GM21619 (cell line): ENCODE measurements around the gene TMEM97.

ENCODE experiments used
- ATAC-seq: cut with Tn5 transposase; IDR thresholded peaks from one replicate; pipeline ENCODE4 v1.9.1; 2021; ENCODE audit not compliant: unreplicated experiment

Gene TMEM97

GRCh38 chr17:28315846-28316705 is 2.9 kb upstream of the TMEM97 start:
- ATAC-seq: no peak

- no peak for ATAC-seq
These were observed 1.7 kb upstream of the TMEM97 start for GRCh38 chr17:28317099-28317965.

GRCh38 chr17:28317966-28318758 is 838 bp upstream of the TMEM97 start:
- ATAC-seq: peak; percentile 4

GRCh38 chr17:28319598-28319935 is 567 bp downstream of the TMEM97 start:
- ATAC-seq: no peak

- ATAC-seq: no peak
These were observed 1.4 kb downstream of the TMEM97 start for GRCh38 chr17:28320215-28321061.

GRCh38 chr17:28324267-28324745 is 5.3 kb downstream of the TMEM97 start:
- no peak for ATAC-seq

GRCh38 chr17:28324781-28325180 is 5.8 kb downstream of the TMEM97 start:
- no peak for ATAC-seq

GRCh38 chr17:28325211-28325610 is 6.2 kb downstream of the TMEM97 start:
- no peak for ATAC-seq

GRCh38 chr17:28326114-28326513 is 7.1 kb downstream of the TMEM97 start:
- no peak for ATAC-seq

- ATAC-seq: no peak
These were observed 8.1 kb downstream of the TMEM97 start for GRCh38 chr17:28327031-28327607.

- no peak for ATAC-seq
These were observed 8.7 kb downstream of the TMEM97 start for GRCh38 chr17:28327709-28328108.

- no peak for ATAC-seq
These were observed 9.3 kb downstream of the TMEM97 start for GRCh38 chr17:28328325-28328724.

- no peak for ATAC-seq
These were observed 11.7 kb downstream of the TMEM97 start for GRCh38 chr17:28330671-28331070.

GRCh38 chr17:28331891-28332420 is 13.0 kb downstream of the TMEM97 start:
- no peak for ATAC-seq

GRCh38 chr17:28333083-28333746 is 14.2 kb downstream of the TMEM97 start:
- ATAC-seq: no peak

- no peak for ATAC-seq
These were observed 15.2 kb downstream of the TMEM97 start for GRCh38 chr17:28334171-28334570.

GRCh38 chr17:28334666-28335200 is 15.7 kb downstream of the TMEM97 start:
- no peak for ATAC-seq

GRCh38 chr17:28335201-28335958 is 16.4 kb downstream of the TMEM97 start, which contains the start of the genes IFT20 and TNFAIP1:
TSS of gene IFT20 (minus strand) at chr17:28335472. CDS start at chr17:28331985, 3,487 bp downstream.
TSS of gene TNFAIP1 (plus strand) at chr17:28335761. CDS start at chr17:28339522, 3,761 bp downstream.
- ATAC-seq: peak; percentile 92
